ENCODE measurements around the gene ARMH3.

Gene ARMH3

DNA sequence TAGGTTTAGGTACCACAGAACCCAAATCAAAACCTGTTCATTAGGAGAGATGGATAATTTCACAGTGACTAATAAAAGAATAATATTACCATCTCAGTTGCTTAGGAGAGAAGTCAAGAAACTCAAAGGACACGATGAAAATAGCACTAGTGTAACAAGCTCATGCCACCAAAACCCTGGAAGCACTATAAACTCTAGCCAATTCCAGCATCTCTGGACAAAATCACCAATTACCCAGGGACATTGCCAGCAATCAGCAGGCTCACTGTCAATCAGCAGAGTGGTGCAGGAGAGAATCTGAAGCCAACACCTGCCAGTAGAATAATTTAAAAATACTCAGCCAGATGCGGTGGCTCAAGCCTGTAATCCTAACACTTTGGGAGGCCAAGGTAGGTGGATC lies 88.9 kb downstream of the ARMH3 start:
- Histone ChIP-seq H3K9me3 (no peaks in the 10 kb centered on the region), H3K27ac (no peak overlapping the region)

DNA sequence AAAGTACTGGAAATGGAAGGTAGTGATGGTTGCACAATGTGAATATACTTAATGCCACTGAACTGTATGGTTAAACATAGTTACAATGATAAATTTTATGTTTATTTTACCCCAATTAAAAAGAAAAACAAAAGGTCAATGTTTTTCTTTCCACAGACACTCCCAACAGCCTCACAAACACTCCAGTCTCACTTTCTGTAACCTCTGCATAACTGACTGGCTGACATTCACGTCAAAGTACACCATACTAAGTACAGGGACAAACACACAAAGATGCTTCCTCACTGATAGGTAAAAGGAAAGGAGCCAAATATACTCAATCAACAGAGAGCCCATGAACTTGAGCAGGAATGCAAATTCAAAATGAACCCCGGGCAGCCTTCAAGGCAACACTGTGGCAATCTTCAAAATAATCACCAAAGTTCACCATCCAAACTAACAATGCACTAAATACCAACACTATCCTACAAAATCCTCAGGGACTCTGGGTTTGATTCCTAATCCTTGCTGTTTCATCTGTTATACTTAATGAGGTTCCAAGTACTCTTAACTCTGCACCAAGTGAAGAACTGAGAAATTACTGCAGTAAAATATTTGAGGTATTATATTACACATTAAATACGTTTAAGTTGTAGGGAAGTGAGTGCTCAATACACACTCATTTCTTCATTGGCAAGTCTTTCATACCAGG lies 90.8 kb downstream of the ARMH3 start:
- Histone ChIP-seq H3K27me3 (no peaks in the 10 kb centered on the region), H3K4me3 (ENCODE audit: low read depth in 1 of 2, low read length in 1 of 2) (no peak overlapping the region), H3K36me3 (peaks cover 3% of the 10 kb centered on the region), H3K9me3 (no peaks in the 10 kb centered on the region), H3K4me1 (ENCODE audit: control insufficient read depth in 1 of 2, insufficient read depth in 1 of 2, low read depth in 1 of 2, low read length in 1 of 2) (peaks cover 19% of the 10 kb centered on the region in 2 experiments), H3K27ac (no peak overlapping the region)
- TF ChIP-seq, protein P1, sequence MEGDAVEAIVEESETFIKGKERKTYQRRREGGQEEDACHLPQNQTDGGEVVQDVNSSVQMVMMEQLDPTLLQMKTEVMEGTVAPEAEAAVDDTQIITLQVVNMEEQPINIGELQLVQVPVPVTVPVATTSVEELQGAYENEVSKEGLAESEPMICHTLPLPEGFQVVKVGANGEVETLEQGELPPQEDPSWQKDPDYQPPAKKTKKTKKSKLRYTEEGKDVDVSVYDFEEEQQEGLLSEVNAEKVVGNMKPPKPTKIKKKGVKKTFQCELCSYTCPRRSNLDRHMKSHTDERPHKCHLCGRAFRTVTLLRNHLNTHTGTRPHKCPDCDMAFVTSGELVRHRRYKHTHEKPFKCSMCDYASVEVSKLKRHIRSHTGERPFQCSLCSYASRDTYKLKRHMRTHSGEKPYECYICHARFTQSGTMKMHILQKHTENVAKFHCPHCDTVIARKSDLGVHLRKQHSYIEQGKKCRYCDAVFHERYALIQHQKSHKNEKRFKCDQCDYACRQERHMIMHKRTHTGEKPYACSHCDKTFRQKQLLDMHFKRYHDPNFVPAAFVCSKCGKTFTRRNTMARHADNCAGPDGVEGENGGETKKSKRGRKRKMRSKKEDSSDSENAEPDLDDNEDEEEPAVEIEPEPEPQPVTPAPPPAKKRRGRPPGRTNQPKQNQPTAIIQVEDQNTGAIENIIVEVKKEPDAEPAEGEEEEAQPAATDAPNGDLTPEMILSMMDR (IDR thresholded peaks at IDR 0.05): no peak

More for the DNA sequence above, 88.9 kb downstream of the ARMH3 start:
- Histone ChIP-seq H3K27me3 (no peaks in the 10 kb centered on the region), H3K4me1 (ENCODE audit: control insufficient read depth in 1 of 2, insufficient read depth in 1 of 2, low read depth in 1 of 2, low read length in 1 of 2) (peaks cover 19% of the 10 kb centered on the region in 2 experiments), H3K36me3 (peaks cover 6% of the 10 kb centered on the region), H3K4me3 (ENCODE audit: low read depth in 1 of 2, low read length in 1 of 2) (no peak overlapping the region)
- TF ChIP-seq, protein P1 (IDR thresholded peaks at IDR 0.05): no peak

DNA sequence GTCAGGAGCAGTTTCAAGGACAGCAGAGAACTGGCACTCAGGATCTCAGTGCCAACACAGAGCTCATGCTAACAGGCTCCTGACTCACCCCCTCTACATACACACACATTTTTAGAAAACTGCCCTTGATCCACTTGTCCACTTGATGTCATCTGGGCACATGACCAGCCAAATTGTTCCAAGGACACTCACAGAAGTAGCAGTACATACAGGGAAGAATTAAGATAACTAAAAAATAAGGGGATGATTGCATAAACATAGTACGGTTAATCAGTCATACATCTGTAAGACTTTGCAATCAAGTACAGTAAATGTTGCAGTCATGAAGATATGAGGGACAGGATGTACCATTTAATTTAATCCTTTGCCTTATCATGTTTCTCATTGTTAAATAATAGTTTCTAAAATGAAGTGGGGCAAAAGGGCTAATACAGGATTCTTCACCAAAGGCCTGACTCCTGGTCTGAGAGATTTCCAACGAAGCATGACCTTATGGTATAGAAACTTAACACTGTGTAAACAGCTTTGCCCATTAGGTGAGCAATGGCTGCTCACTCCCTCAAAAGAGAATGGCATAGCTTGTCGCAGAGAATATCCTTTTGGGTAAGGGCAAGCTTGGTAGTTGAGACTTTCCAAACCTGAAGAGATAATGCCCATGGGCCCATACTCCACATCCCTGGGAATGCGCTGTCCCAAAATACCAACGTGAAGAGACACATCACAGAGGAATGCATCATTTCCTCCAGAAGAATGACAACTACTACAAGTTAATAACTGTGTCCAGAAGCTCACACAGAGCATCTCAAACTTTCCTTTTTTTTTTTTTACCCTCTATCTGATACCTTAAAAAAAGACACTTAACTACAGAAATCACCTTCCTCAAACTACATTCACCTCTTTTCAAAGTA lies 94.1 kb downstream of the ARMH3 start:
- no peaks in the 10 kb centered on the region for H3K9me3 ChIP-seq
- TF ChIP-seq, protein P1 (IDR thresholded peaks at IDR 0.05): no peak
- no peak overlapping the region for H3K4me3 ChIP-seq (ENCODE audit: low read depth in 1 of 2, low read length in 1 of 2)
- H3K27ac ChIP-seq: no peak overlapping the region
- peaks cover 8% of the 10 kb centered on the region for H3K36me3 ChIP-seq
- H3K4me1 ChIP-seq (ENCODE audit: control insufficient read depth in 1 of 2, insufficient read depth in 1 of 2, low read depth in 1 of 2, low read length in 1 of 2): no peaks in the 10 kb centered on the region
- no peaks in the 10 kb centered on the region for H3K27me3 ChIP-seq

DNA sequence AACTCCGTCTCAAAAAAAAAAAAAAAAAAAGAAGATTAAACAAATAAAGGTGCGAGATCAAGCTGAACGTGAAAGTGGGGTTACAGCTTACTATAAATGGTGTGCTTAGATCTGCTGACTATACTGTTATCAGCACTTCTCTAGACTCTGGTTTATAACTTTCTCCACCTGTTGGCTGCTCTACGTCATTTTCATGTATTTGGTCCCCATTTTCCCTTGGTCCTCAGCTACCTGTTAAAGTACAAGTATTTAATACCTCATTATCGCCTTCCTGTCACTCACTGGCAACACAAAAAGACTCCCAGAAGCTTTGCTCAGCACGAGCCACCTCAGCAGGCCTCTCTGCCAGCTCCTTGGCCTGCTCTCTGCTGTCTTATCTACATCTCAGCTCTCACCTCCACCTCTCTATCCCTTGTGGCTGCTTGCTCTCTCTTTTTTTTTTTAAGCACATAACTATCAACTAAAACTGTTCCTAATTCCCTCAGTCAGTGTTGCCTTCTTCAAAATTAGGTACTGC lies 95.0 kb downstream of the ARMH3 start:
- Histone ChIP-seq H3K36me3 (peaks cover 16% of the 10 kb centered on the region), H3K27ac (no peak overlapping the region), H3K4me3 (ENCODE audit: low read depth in 1 of 2, low read length in 1 of 2) (no peak overlapping the region), H3K4me1 (ENCODE audit: control insufficient read depth in 1 of 2, insufficient read depth in 1 of 2, low read depth in 1 of 2, low read length in 1 of 2) (no peaks in the 10 kb centered on the region), H3K9me3 (no peaks in the 10 kb centered on the region), H3K27me3 (no peaks in the 10 kb centered on the region)
- TF ChIP-seq, protein P1 (IDR thresholded peaks at IDR 0.05): no peak

DNA sequence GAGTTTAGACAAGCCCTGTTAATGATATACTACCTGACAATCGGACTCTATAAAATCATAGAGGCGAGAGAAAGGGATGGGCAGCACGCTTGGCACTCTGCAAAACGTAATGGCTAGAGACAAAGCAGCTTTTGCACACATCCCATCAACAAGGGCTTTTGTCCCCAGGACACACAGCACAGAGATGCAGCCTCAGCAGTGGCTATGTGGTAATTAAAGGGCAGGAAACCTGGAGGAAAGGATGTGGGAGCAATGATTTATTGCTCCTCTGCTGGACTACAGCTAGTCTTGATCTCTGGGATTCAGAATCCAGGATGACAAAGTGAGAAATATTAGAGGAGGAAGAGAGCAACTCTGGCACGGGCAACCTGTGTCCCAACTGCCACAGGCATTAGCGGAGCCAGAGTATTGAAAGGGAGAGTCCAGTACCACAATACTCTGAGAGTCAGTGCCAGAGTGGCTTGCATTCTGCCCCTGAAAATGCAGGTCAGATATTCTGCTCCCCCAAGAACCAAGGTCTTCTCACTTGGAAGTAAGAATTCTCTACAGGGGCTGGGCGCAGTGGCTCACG lies 96.5 kb downstream of the ARMH3 start:
- no peaks in the 10 kb centered on the region for H3K9me3 ChIP-seq
- H3K4me3 ChIP-seq (ENCODE audit: low read depth in 1 of 2, low read length in 1 of 2): no peak overlapping the region
- H3K36me3 ChIP-seq: peaks cover 30% of the 10 kb centered on the region
- H3K27me3 ChIP-seq: no peaks in the 10 kb centered on the region
- TF ChIP-seq, protein P1 (IDR thresholded peaks at IDR 0.05): no peak
- no peak overlapping the region for H3K27ac ChIP-seq
- H3K4me1 ChIP-seq (ENCODE audit: control insufficient read depth in 1 of 2, insufficient read depth in 1 of 2, low read depth in 1 of 2, low read length in 1 of 2): no peaks in the 10 kb centered on the region

Measured in neutrophil (primary cell).